ENCODE measurements around the gene CFAP43. TPM values are rescaled to one million over a fixed set of nuclear protein-coding genes. Genes with fewer than 3 reads are reported as not detected.

The CFAP43 gene
- total and polyA plus RNA-seq, 2 experiments from 2014 or later, result 0.24 to 0.44 TPM

GRCh38 chr10:104139221-104139620 is 92.9 kb downstream of the CFAP43 start:
- TF ChIP-seq EZH2phosphoT487 (IDR thresholded peaks at IDR 0.05; ENCODE audit: unreplicated experiment), result no peak
- no peak for TF ChIP-seq EZH2 (IDR thresholded peaks at IDR 0.05; ENCODE audit: low read depth, unreplicated experiment)
- TF ChIP-seq, protein P1, sequence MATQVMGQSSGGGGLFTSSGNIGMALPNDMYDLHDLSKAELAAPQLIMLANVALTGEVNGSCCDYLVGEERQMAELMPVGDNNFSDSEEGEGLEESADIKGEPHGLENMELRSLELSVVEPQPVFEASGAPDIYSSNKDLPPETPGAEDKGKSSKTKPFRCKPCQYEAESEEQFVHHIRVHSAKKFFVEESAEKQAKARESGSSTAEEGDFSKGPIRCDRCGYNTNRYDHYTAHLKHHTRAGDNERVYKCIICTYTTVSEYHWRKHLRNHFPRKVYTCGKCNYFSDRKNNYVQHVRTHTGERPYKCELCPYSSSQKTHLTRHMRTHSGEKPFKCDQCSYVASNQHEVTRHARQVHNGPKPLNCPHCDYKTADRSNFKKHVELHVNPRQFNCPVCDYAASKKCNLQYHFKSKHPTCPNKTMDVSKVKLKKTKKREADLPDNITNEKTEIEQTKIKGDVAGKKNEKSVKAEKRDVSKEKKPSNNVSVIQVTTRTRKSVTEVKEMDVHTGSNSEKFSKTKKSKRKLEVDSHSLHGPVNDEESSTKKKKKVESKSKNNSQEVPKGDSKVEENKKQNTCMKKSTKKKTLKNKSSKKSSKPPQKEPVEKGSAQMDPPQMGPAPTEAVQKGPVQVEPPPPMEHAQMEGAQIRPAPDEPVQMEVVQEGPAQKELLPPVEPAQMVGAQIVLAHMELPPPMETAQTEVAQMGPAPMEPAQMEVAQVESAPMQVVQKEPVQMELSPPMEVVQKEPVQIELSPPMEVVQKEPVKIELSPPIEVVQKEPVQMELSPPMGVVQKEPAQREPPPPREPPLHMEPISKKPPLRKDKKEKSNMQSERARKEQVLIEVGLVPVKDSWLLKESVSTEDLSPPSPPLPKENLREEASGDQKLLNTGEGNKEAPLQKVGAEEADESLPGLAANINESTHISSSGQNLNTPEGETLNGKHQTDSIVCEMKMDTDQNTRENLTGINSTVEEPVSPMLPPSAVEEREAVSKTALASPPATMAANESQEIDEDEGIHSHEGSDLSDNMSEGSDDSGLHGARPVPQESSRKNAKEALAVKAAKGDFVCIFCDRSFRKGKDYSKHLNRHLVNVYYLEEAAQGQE (IDR thresholded peaks at IDR 0.05; ENCODE audit: unreplicated experiment), result no peak
- peak; percentile 67 to 74 for TF ChIP-seq CTCF (conservative IDR thresholded peaks at IDR 0.05; ENCODE audit: low read depth in 2 of 2)
- TF ChIP-seq NANOG (IDR thresholded peaks at IDR 0.05; ENCODE audit: borderline replicate concordance), result no peak
- TF ChIP-seq STAT1 (IDR thresholded peaks at IDR 0.05; ENCODE audit: unreplicated experiment), result no peak
- Mint-ChIP-seq H3K27me3 (ENCODE audit: insufficient read depth, low read depth, poor library complexity) (no peaks in the 10 kb centered on the region), H3K36me3 (ENCODE audit: low read depth) (no peaks in the 10 kb centered on the region), H3K4me1 (peaks cover 11% of the 10 kb centered on the region; the same call in 2 of the 3 replicates), H3K9me3 (no peaks in the 10 kb centered on the region), H3K27ac (no peak overlapping the region), H3K4me3 (no peak overlapping the region)
- Histone ChIP-seq H3K27me3 (ENCODE audit: insufficient read depth) (no peaks in the 10 kb centered on the region), H3F3A (replicated peaks; ENCODE audit: low read depth) (no peaks in the 10 kb centered on the region), H3K36me3 (ENCODE audit: insufficient read depth) (no peaks in the 10 kb centered on the region), H3K9me2 (ENCODE audit: insufficient read depth) (no peaks in the 10 kb centered on the region), H3K4me1 (ENCODE audit: insufficient read depth) (peaks cover 6% of the 10 kb centered on the region; the same call in 1 of the 2 replicates), H3K79me2 (replicated peaks; ENCODE audit: insufficient read depth) (no peaks in the 10 kb centered on the region), H3K4me2 (no peak overlapping the region), H3K4me3 (no peak overlapping the region), H4K20me1 (replicated peaks; ENCODE audit: insufficient read depth) (no peaks in the 10 kb centered on the region), H3K27ac (ENCODE audit: low read depth) (no peak overlapping the region), H2AFZ (no peak overlapping the region)
- DNase-seq (ENCODE audit: low spot score) (peak; percentile 48), ATAC-seq (no peak)

DNA sequence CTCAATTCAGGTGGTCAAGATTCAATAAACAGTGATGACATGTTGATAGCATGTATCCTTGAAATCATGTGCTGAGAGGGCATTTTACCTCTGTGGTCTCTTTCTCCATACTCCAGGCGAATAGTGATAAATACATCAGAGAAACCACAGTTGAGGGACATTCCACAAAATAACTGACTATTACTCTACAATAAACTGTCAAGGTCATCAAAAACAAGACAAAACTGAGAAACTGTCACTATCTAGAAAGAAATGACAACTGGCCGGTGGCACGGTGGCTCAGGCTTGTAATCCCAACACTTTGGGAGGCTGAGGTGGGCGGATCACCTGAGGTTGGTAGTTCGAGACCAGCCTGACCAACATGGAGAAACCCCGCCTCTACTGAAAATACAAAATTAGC is 94.0 kb downstream of the CFAP43 start:
- no peaks in the 10 kb centered on the region for H3K9me2 ChIP-seq (ENCODE audit: insufficient read depth)
- no peaks in the 10 kb centered on the region for H4K20me1 ChIP-seq (replicated peaks; ENCODE audit: insufficient read depth)
- H3K79me2 ChIP-seq (replicated peaks; ENCODE audit: insufficient read depth), result no peaks in the 10 kb centered on the region
- H3K27ac ChIP-seq (ENCODE audit: low read depth), result no peak overlapping the region
- ATAC-seq (no peak), DNase-seq (ENCODE audit: low spot score) (no peak)
- Mint-ChIP-seq H3K9me3 (no peaks in the 10 kb centered on the region), H3K27me3 (ENCODE audit: insufficient read depth, low read depth, poor library complexity) (no peaks in the 10 kb centered on the region), H3K4me1 (peaks cover 11% of the 10 kb centered on the region; the same call in 2 of the 3 replicates), H3K4me3 (no peak overlapping the region), H3K36me3 (ENCODE audit: low read depth) (no peaks in the 10 kb centered on the region), H3K27ac (no peak overlapping the region)
- peaks cover 6% of the 10 kb centered on the region; the same call in 1 of the 2 replicates for H3K4me1 ChIP-seq (ENCODE audit: insufficient read depth)
- no peak overlapping the region for H2AFZ ChIP-seq
- no peak overlapping the region for H3K4me2 ChIP-seq
- no peaks in the 10 kb centered on the region for H3F3A ChIP-seq (replicated peaks; ENCODE audit: low read depth)
- H3K4me3 ChIP-seq, result no peak overlapping the region
- H3K27me3 ChIP-seq (ENCODE audit: insufficient read depth), result no peaks in the 10 kb centered on the region
- H3K36me3 ChIP-seq (ENCODE audit: insufficient read depth), result no peaks in the 10 kb centered on the region
- TF ChIP-seq CTCF (conservative IDR thresholded peaks at IDR 0.05; ENCODE audit: low read depth in 2 of 2) (no peak), CREB1 (CRISPR knock-in tag; IDR thresholded peaks at IDR 0.05; ENCODE audit: low read depth) (no peak), STAT1 (IDR thresholded peaks at IDR 0.05; ENCODE audit: unreplicated experiment) (no peak), NANOG (IDR thresholded peaks at IDR 0.05; ENCODE audit: borderline replicate concordance) (no peak), JUNB (IDR thresholded peaks at IDR 0.05; ENCODE audit: unreplicated experiment) (no peak), ZNF331 (CRISPR knock-in tag; IDR thresholded peaks at IDR 0.05; ENCODE audit: low read depth) (no peak)
- TF ChIP-seq, protein P2, sequence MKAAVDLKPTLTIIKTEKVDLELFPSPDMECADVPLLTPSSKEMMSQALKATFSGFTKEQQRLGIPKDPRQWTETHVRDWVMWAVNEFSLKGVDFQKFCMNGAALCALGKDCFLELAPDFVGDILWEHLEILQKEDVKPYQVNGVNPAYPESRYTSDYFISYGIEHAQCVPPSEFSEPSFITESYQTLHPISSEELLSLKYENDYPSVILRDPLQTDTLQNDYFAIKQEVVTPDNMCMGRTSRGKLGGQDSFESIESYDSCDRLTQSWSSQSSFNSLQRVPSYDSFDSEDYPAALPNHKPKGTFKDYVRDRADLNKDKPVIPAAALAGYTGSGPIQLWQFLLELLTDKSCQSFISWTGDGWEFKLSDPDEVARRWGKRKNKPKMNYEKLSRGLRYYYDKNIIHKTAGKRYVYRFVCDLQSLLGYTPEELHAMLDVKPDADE (IDR thresholded peaks at IDR 0.05), result no peak
- TF ChIP-seq, protein P1 (IDR thresholded peaks at IDR 0.05; ENCODE audit: unreplicated experiment), result no peak

Data from GM23338 (cell line).